HG03108 (cell line): ENCODE results near the gene AQP10.
"Not testable (repeated sequence)": the region's sequence is repeated elsewhere in the genome, so short reads cannot be mapped to it uniquely, and the experiment has no call there.

Source experiments
- ATAC-seq: cut with Tn5 transposase; IDR thresholded peaks from one replicate; pipeline ENCODE4 v1.9.1; 2021; ENCODE audit warnings: moderate library complexity; ENCODE audit not compliant: unreplicated experiment

The AQP10 gene, protein sequence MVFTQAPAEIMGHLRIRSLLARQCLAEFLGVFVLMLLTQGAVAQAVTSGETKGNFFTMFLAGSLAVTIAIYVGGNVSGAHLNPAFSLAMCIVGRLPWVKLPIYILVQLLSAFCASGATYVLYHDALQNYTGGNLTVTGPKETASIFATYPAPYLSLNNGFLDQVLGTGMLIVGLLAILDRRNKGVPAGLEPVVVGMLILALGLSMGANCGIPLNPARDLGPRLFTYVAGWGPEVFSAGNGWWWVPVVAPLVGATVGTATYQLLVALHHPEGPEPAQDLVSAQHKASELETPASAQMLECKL

DNA sequence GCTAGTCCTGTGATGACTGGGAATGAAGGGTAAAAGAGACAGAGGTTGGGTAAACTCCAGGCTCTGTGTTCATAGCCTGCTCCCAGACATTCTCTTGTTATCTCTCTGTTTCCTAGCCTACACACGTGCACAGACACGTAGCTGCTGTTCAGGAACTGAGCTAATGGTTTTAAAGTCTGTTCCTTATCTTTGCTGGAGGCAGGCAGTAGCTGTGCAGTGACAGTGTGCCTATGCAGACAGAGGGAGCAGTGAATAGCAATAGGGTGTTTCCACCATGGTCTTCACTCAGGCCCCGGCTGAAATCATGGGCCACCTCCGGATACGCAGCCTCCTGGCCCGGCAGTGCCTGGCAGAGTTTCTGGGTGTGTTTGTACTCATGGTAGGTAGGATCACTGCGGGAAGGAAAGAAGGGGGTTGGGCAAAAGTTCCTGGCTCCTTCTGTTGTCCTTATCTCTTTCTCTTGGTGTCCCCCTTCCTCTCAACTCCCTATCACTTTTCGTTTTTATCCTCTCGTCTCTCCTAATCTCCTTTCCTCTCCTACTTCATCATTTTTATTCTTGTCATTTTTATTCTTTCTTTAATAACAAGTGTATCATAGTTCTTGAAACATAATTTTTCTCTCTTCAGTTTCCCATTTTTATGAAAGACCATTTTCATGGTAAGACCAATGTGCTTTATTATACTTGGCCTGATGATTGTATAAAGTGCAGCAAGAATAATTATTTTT lies at the start of gene AQP10:
Gene AQP10, plus strand, starts transcription at position 212 of the 727 bp plus-strand sequence. Its CDS starts 63 bp downstream, at position 275.
- no peak for ATAC-seq

DNA sequence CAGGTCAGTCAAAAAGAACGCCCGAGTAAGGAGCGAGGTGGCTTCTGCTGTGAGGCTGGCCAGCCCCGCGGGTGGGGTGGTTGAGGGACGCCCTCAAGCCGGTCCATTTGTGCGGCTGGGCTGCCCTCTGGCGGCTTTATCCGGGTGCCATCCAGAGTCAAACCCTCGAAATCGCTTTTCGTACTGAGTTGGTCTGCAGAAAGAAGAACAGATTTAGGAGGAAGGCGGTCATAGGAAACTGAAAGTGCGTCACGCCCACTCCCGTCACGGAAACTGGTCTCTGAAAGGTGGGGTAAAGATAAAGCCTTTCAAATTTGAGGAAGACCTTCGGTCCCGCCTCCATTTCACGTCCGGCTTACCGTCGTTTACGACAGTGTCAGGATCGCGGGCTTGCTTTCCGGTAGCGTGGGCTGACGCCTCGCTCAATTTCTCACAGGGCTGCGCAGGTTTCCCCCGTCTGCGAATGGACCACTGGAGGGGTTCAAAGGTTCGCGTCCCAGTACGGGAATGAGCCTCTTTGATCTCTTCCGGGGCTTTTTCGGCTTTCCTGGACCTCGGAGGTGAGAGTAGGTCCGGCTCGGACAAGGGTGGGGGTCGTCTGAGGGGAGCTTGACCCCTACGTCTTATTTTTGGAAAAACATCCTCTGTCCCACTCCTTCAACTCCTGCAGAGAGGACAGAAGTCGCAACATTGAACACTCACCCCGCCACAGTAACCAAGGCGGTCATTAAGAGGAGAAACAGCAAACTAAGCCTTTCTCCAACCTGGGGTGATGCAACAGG lies 48.5 kb upstream of the AQP10 start, which contains the start of gene HAX1:
Gene HAX1, plus strand, starts transcription at position 413 of the 782 bp plus-strand sequence. Its CDS starts 95 bp downstream, at position 508.
- peak; percentile 81 for ATAC-seq

DNA sequence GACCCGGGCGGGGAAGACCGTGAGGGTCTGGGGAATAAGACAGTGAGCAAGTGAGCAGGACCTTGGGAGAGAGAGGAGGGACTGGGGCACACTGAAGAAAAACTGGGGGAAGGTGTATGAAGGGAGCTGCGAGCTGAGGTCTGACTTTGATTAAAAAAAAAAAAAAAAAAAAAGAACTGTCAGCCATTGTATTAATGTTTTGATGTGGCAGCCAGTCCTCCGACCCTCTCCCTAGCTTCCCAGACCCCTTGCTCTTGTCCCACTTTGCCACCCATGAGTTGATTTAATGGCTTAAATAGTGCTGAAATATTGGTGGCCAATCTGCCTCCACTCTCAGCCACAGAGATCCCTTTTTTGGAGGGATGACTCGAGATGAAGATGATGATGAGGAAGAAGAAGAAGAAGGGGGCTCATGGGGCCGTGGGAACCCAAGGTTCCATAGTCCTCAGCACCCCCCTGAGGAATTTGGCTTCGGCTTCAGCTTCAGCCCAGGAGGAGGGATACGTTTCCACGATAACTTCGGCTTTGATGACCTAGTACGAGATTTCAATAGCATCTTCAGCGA lies 47.8 kb upstream of the AQP10 start:
- no peak for ATAC-seq

DNA sequence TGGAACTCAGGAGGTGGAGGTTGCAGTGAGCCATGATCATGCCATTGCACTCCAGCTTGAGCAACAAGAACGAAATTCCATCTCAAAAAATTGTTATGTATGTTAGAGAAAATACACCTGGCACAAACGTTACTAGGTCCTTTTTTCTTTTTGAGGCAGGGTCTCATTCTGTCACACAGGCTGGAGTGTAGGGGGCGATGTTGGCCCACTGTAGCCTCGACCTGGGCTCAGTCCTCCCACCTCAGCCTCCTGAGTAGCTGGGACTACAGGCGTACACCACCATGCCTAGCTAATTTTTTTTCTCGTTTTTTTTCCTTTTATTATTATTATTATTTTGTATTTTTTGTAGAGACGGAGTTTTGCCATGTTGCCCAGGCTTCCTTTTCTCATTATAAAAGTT lies 44.1 kb upstream of the AQP10 start:
- no peak for ATAC-seq

DNA sequence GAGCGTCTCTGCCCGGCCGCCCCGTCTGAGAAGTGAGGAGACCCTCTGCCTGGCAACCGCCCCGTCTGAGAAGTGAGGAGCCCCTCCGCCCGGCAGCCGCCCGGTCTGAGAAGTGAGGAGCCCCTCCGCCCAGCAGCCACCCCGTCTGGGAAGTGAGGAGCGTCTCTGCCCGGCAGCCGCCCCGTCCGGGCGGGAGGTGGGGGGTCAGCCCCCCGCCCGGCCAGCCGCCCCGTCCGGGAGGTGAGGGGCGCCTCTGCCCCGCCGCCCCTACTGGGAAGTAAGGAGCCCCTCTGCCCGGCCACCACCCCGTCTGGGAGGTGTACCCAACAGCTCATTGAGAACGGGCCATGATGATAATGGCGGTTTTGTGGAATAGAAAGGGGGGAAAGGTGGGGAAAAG lies 33.3 kb upstream of the AQP10 start:
- not testable (repeated sequence) for ATAC-seq

DNA sequence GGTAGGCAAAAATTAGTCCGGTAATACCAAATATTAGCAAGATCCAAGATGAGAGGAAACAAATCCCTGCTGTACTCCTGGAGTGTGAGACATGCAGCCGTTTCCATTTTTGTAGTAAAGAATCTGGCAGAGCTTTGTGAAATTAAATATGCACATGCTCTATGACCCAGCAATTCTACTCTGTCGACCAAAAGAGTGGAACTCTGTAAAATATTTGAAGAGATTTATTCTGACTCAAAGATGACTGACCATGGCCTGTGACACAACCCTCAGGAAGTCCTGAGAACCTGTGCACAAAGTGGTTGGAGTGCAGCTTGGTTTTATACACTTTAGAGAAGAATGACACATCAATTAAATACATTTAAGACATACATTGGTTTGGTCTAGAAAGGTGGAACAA lies 32.2 kb upstream of the AQP10 start:
- no peak for ATAC-seq

DNA sequence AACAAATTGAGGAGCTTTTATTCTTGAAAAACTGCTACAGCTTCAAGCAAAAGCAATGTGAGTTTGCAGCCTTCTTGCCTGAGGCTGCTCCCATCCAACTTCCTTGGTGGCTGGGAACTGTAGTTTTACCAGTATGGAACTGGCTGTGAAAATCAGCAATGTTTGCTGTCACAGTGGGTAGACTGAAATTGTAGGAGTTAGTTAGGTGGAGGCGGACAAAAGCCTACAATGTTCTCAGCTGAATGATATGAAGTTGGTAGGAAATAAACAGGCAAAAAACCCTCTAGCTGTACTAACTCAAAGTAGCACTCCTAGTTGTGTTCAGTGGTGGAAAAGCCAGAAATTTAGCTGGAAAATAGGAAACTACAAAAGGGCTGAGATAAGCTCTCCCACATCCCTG lies 30.0 kb upstream of the AQP10 start:
- no peak for ATAC-seq

DNA sequence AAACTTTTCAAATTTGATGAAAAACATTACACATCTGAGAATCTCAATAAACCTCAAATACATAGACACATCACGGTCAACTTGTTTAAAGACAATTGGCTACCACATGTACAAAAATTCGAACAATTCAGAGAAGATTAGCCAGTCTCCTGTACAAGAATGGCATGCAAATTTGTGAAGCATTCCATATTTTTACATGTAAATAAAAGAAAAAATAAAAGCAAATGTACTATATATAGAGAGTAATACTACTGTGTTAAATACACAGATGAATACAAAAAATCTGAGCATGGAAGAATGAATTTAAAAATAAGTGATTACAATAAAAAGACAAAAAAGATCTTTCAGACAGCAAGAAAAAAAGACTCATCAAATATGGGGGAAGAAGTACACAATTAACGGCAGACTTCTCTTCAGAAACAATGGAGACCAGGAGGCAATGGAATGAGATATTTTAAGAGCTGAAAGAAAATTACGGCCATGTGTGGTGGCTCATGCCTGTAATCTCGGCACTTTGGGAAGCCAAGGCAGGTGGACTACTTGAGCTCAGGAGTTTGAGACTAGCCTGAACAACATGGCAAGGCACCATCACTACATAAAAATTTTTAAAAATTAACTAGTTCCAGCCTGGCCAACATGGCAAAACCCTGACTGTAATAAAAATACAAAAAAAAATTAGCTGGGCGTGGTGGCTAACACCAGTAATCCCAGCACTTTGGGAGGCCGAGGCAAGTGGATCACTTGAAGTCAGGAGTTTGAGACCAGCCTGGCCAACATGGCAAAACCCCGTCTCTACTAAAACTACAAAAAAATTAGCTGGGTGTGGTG lies 25.3 kb upstream of the AQP10 start:
- no peak for ATAC-seq

DNA sequence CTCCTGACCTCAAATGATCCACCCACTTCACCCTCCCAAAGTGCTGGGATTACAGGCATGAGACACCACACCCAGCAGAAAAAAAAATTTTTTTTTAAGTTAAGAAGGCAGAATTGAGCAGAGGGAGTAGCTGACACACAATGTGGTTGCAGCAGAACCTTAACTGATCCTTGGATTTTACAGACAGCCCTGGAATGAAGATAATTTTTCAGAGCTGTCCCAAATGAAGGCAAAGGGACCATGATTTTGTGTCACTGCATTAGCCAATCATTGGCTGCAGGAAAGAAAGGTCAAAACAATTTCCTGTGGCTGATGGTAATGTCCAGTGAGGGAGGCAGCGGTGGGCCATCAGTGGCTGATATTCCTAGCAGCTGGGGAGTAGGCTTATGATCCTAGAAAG lies 19.3 kb upstream of the AQP10 start:
- no peak for ATAC-seq

DNA sequence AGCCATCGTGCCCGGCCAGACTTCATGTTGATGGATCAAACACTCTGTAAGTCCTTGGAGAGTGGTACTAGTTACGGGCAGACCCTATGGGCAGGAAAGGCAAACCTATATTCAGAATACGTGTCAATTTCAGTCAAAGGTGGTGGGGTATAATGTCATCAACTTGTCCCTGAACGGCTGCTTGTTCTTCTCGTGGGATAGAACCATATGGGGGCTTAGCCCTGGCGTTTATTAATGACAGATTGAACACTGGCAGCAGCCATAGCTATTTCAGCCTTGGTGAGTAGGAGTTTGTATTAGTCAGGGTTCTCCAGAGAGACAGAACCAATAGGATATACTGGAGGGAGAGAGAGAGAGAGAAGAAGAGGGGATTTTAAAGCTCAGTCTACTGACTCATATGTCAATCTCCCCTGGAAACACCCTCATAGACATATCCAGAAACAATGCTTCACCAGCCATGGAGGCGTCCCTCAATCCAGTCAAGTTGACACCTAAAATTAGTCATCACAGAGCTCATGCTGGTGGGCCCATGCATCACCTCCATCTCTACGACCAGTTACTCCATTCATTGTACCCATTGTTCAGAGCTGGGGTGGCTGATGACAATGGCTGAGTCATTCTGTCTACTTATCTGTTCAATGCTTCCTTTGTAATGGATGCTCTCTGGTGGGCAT lies 16.1 kb upstream of the AQP10 start:
- no peak for ATAC-seq

DNA sequence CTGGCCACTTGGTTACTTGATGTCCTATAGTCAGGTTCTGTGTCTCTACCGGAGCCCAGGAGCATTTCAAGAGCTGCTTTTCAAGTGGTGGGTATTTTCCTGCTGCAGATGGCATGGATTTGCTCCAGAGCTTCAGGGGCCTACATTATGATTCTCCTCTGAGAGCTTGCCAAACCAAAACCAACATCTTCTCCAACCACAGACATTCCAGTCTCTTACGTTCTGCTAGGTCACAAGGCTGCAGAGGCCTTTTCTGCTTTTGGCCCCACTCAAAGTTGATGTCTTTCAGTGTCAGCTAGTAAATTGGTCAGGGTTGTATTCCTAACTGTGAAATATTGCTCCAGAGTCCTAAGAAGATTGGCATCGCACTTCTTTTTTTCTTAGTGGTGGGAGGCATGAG lies 14.7 kb upstream of the AQP10 start:
- no peak for ATAC-seq

DNA sequence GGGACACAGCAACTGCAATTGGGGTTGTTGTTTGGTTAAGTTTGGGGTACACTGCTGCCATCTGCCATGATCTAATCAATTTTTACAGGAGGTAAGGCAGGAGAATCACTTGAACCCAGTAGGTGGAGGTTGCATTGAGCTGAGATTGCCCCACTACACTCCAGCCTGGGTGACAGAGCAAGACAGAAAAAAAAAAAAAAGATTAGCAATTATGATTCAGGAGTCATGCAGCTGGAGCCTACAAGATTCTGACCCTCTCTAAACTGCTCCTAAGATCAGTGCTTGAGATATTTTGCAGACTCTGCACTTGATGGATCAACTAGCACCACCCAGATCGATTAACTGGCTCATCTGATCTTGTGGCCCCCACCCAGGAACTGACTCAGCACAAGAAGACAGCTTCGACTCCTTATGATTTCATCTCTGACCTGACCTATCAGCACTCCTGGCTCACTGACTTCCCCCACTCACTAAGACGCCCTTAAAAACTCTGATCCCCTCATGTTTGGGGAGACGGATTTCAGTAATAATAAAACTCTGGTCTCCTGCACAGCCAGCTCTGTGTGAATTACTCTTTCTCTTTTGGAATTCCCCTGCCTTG lies 13.1 kb upstream of the AQP10 start:
- not testable (repeated sequence) for ATAC-seq

DNA sequence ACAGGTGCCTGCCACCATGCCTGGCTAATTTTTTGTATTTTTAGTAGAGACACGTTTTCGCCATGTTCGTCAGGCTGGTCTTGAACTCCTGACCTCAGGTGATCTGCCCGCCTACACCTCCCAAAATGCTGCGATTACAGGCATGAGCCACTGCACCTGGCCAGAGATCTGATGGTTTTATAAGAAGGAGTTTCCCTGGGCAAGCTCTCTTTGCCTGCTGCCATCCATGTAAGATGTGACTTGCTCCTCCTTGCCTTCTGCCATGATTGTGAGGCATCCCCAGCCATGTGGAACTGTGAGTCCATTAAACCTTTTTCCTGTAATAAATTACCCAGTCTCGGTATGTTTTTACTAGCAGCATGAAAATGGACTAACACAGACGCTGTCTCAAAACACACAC lies 11.8 kb upstream of the AQP10 start:
- not testable (repeated sequence) for ATAC-seq

DNA sequence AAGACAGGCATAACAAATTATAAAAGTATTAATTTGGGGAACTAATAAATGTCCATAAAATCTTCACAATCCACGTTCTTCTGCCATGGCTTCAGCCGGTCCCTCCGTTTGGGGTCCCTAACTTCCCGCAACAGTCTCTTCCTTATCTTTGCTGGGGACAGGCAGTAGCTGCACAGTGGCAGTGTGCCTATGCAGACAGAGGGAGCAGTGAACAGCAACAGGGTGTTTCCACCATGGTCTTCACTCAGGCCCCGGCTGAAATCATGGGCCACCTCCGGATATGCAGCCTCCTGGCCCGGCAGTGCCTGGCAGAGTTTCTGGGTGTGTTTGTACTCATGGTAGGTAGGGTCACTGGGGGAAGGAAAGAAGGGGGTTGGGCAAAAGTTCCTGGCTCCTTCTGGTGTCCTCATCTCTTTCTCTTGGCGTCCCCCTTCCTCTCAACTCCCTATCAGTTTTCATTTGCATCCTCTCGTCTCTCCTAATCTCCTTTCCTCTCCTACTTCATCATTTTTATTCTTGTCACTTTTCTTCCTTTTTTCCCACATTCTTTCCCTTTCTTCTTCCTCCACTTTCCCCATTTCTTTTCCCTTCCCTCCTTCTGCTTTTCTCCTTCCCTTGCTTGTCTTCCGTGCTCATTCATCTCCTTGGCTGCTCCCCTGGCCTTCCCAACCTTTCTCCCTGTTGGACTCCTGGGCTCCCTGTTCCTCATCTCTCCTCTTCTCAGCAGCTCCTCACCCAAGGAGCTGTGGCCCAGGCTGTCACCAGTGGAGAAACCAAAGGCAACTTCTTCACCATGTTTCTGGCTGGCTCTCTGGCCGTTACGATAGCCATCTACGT lies 8.4 kb upstream of the AQP10 start:
- ATAC-seq: not testable (repeated sequence)

DNA sequence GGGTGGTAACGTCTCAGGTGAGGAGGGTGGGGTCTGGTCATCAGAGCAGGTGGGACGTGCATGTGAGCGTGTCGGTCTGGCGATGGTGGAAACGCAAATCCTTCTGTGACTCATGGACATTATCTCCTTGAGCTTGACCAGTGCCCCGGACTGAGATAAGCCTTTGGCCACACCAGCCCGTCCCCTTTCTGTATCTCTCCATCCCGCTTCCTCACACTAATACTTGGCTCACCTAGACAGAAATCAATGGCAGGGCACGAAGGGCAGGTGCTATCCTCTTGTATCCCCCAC lies 7.9 kb upstream of the AQP10 start:
- no peak for ATAC-seq

DNA sequence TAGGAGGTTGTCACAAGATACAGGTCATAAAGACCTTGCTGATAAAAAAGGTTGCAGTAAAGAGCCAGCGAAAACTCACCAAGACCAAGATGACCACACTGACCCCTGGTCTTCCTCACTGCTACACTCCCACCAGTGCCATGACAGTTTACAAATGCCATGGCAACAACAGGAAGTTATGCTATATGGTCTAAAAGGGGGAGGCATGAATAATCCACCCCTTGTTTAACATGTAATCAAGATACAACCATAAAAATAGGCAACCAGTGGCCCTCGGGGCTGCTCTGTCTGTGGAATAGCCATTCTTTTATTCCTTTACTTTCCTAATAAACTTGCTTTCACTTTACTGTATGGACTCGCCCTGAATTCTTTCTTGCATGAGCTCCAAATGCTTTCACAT lies 6.7 kb upstream of the AQP10 start:
- not testable (repeated sequence) for ATAC-seq

DNA sequence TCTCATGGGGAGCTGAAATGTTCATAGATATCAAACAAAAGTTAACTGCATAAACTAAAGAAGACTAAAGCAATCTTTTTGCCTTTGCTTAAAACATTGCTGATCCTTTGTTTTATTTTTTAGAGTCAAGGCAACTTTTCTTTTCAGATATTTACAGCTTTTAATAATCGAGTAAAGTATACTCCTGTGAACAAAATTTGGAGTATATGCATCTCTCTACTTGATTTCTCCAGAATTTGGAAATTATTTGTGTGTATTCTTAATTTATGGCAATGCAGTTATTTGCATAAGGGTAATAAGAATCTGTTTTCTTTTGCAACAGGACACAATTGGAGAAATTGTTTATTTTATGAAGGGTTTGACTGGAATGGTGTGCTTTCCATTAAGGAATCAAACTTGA lies 4.2 kb upstream of the AQP10 start:
- no peak for ATAC-seq

DNA sequence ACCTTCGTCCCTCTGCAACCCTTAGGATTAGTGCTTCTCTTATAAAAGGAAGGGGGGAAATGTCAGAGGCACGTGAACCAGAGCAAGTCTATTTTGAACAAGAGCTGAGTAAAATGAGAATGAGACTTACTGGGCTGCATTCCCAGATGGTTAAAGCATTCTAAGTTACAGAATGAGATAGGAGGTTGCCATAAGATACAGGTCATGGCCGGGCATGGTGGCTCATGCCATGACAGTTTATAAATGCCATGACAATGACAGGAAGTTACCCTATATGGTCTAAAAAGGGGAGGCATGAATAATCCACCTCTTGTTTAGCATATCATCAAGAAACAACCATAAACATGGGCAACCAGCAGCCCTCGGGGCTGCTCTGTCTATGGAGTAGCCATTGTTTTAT lies 2.5 kb upstream of the AQP10 start:
- no peak for ATAC-seq

DNA sequence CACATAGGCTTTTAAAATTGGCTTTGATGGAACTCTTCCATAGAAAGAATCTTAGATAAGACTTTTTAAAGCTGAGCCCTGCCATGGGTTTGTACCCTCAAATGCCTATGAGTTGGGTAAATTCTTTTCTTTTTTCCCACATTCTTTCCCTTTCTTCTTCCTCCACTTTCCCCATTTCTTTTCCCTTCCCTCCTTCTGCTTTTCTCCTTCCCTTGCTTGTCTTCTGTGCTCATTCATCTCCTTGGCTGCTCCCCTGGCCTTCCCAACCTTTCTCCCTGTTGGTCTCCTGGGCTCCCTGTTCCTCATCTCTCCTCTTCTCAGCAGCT lies 679 bp downstream of the AQP10 start:
- not testable (repeated sequence) for ATAC-seq
